Panc1 (cell line): Measurements from ENCODE around the gene RSU1.

Experiments used
- CTCF ChIP-seq: fragments of 450-650 bp; IDR thresholded peaks from 2 replicates; pipeline ENCODE4 v1.5.1; 2017; ENCODE audit warnings: mild to moderate bottlenecking
- POLR2AphosphoS5 ChIP-seq: IDR thresholded peaks from 2 replicates; pipeline ENCODE4 v1.6.1; 2012; ENCODE audit warnings: mild to moderate bottlenecking, low read depth, low read length, moderate library complexity
- SIN3A ChIP-seq: IDR thresholded peaks from 2 replicates; pipeline ENCODE4 v1.6.1; 2012; ENCODE audit warnings: low read depth, mild to moderate bottlenecking, low read length, moderate library complexity, borderline replicate concordance; ENCODE audit not compliant: insufficient read depth

- TF ChIP-seq CTCF (no peak), POLR2AphosphoS5 (no peak), SIN3A (no peak)
Measured at GRCh38 chr10:16789261-16789660, 28.0 kb downstream of the RSU1 start.
